ENCODE measurements around the gene TGFB1. TPM values are rescaled to one million over a fixed set of nuclear protein-coding genes. Genes with fewer than 3 reads are reported as not detected.
A peak's percentile ranks its signal among the peaks of the same experiment; 100 is the strongest.
"Not testable (repeated sequence)": the region's sequence is repeated elsewhere in the genome, so short reads cannot be mapped to it uniquely, and the experiment has no call there.

TGFB1 gene
- total RNA-seq, 1 donor from 2014 or later, result 3.4 TPM

- H3K27ac Mint-ChIP-seq, result peak overlapping the region; percentile 29
- no peak for DNase-seq (ENCODE audit: extremely low spot score, unreplicated experiment)
- no peaks in the 10 kb centered on the region for H3K9me3 Mint-ChIP-seq
- no peaks in the 10 kb centered on the region for H3K27me3 Mint-ChIP-seq
- H3K4me1 Mint-ChIP-seq (ENCODE audit: unreplicated experiment), result peaks cover 6% of the 10 kb centered on the region
- H3K36me3 Mint-ChIP-seq, result peaks cover 34% of the 10 kb centered on the region
- no peak for TF ChIP-seq CTCF (conservative IDR thresholded peaks at IDR 0.05)
- H3K4me3 Mint-ChIP-seq, result no peak overlapping the region
Measured at GRCh38 chr19:41296433-41296871, 57.3 kb downstream of the TGFB1 start.

- peaks cover 6% of the 10 kb centered on the region for H3K4me1 Mint-ChIP-seq (ENCODE audit: unreplicated experiment)
- TF ChIP-seq CTCF (conservative IDR thresholded peaks at IDR 0.05), result no peak
- no peaks in the 10 kb centered on the region for H3K27me3 Mint-ChIP-seq
- peak overlapping the region; percentile 56 for H3K27ac Mint-ChIP-seq
- no peaks in the 10 kb centered on the region for H3K9me3 Mint-ChIP-seq
- H3K36me3 Mint-ChIP-seq, result peaks cover 30% of the 10 kb centered on the region
- no peak for DNase-seq (ENCODE audit: extremely low spot score, unreplicated experiment)
- H3K4me3 Mint-ChIP-seq, result no peak overlapping the region
Measured at GRCh38 chr19:41295499-41295898, 58.2 kb downstream of the TGFB1 start.

DNA sequence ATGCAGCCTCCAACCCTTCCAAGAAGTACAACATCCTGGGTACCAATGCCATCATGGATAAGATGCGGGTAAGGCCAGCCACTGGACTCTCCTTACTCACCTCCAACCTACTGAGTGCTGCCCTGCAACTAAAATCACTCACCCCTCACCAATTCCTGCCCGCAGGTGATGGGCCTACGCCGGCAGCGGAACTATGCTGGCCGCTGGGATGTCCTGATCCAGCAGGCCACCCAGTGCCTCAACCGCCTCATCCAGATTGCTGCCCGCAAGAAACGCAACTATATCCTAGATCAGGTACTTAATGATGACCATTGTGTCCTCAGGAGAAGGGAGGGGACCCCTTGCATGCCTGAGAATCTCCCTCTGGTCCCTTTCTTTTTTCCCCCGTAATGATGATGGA, 59.3 kb downstream of the TGFB1 start:
- Mint-ChIP-seq H3K4me3 (no peak overlapping the region), H3K9me3 (no peaks in the 10 kb centered on the region), H3K27me3 (no peaks in the 10 kb centered on the region), H3K36me3 (peaks cover 28% of the 10 kb centered on the region), H3K27ac (peak overlapping the region; percentile 16), H3K4me1 (ENCODE audit: unreplicated experiment) (peaks cover 6% of the 10 kb centered on the region)
- TF ChIP-seq CTCF (conservative IDR thresholded peaks at IDR 0.05), result no peak
- DNase-seq (ENCODE audit: extremely low spot score, unreplicated experiment), result no peak

- H3K27me3 Mint-ChIP-seq; H3K4me1 Mint-ChIP-seq (ENCODE audit: unreplicated experiment); H3K9me3 Mint-ChIP-seq; H3K4me3 Mint-ChIP-seq; H3K27ac Mint-ChIP-seq; DNase-seq (ENCODE audit: extremely low spot score, unreplicated experiment): not testable (repeated sequence)
- peaks cover 23% of the 10 kb centered on the region for H3K36me3 Mint-ChIP-seq
Measured at GRCh38 chr19:41289814-41290213, 63.9 kb downstream of the TGFB1 start.

GRCh38 chr19:41288673-41289530, 64.8 kb downstream of the TGFB1 start:
- H3K36me3 Mint-ChIP-seq, result peaks cover 19% of the 10 kb centered on the region
- TF ChIP-seq CTCF (conservative IDR thresholded peaks at IDR 0.05), result no peak
- H3K27me3 Mint-ChIP-seq, result no peaks in the 10 kb centered on the region
- no peak overlapping the region for H3K4me3 Mint-ChIP-seq
- no peaks in the 10 kb centered on the region for H3K9me3 Mint-ChIP-seq
- H3K4me1 Mint-ChIP-seq (ENCODE audit: unreplicated experiment), result no peaks in the 10 kb centered on the region
- no peak for DNase-seq (ENCODE audit: extremely low spot score, unreplicated experiment)
- no peak overlapping the region for H3K27ac Mint-ChIP-seq

Other genes starting within 250 kb of the TGFB1 start
- gene CYP2F1, start 239.5 kb downstream of the TGFB1 start, total RNA-seq (ENCODE audit: low replicate concordance), result not detected in 2 replicates
- gene CYP2S1, start 160.7 kb downstream of the TGFB1 start, total RNA-seq (ENCODE audit: low replicate concordance), result 33.1 and 121 TPM in 2 replicates
- gene AXL, start 134.7 kb downstream of the TGFB1 start, total RNA-seq (ENCODE audit: low replicate concordance), result 8.8 and 20.9 TPM in 2 replicates
- gene HNRNPUL1, start 89.5 kb downstream of the TGFB1 start, total RNA-seq (ENCODE audit: low replicate concordance), result 189 and 244 TPM in 2 replicates
- 26.7 and 42.6 TPM in 2 replicates for gene CCDC97, start 43.8 kb downstream of the TGFB1 start, total RNA-seq (ENCODE audit: low replicate concordance)
- gene B9D2, start 10.2 kb upstream of the TGFB1 start, total RNA-seq (ENCODE audit: low replicate concordance), result 4.8 and 8.8 TPM in 2 replicates
- gene TMEM91, start 22.6 kb upstream of the TGFB1 start, total RNA-seq (ENCODE audit: low replicate concordance), result 2.0 and 8.1 TPM in 2 replicates
- 11.4 and 20.2 TPM in 2 replicates for gene EXOSC5, start 43.4 kb upstream of the TGFB1 start, total RNA-seq (ENCODE audit: low replicate concordance)
- 7.5 and 11.7 TPM in 2 replicates for gene BCKDHA, start 43.9 kb upstream of the TGFB1 start, total RNA-seq (ENCODE audit: low replicate concordance)
- 9.3 and 13.0 TPM in 2 replicates for gene B3GNT8, start 73.5 kb upstream of the TGFB1 start, total RNA-seq (ENCODE audit: low replicate concordance)
- 43.8 and 57.4 TPM in 2 replicates for gene DMAC2, start 86.0 kb upstream of the TGFB1 start, total RNA-seq (ENCODE audit: low replicate concordance)
- 0.56 and 0.81 TPM in 2 replicates for gene ERICH4, start 89.2 kb upstream of the TGFB1 start, total RNA-seq (ENCODE audit: low replicate concordance)
- not detected in 2 replicates for gene CEACAM21, start 222.2 kb upstream of the TGFB1 start, total RNA-seq (ENCODE audit: low replicate concordance)

All from type B pancreatic cell (in vitro differentiated cells).